GM23338 (cell line): ENCODE data around the gene ALDH1A1. TPM values are rescaled to one million over a fixed set of nuclear protein-coding genes. Genes with fewer than 3 reads are reported as not detected.

Source experiments
- ATAC-seq: fragments of 200-7000 bp; cut with Tn5 transposase; 3 replicates; pipeline ENCODE4 v1.9.1; 2020
- DNase-seq: peaks from one replicate; pipeline ENCODE4 v3.0.0-alpha.2; 2015; ENCODE audit warnings: low spot score
- H2AFZ ChIP-seq: fragments of 200-600 bp; sonication (generic); 2 replicates; pipeline ENCODE4 v1.8.0; 2016; ENCODE audit warnings: antibody characterized with exemption, mild to moderate bottlenecking, moderate library complexity
- H3F3A ChIP-seq: fragments of 200-600 bp; sonication (generic); replicated peaks from 2 replicates; pipeline ENCODE4 v1.8.0; 2017; ENCODE audit warnings: antibody characterized with exemption, mixed run types, low read depth
- H3K27ac ChIP-seq: fragments of 200-600 bp; sonication (generic); 2 replicates; pipeline ENCODE4 v1.6.1; 2016; ENCODE audit warnings: low read depth
- H3K27me3 ChIP-seq: fragments of 200-600 bp; sonication (generic); 2 replicates; pipeline ENCODE4 v1.8.0; 2016; ENCODE audit warnings: mild to moderate bottlenecking, mixed run types, moderate library complexity; ENCODE audit not compliant: insufficient read depth
- H3K36me3 ChIP-seq: fragments of 200-600 bp; sonication (generic); 2 replicates; pipeline ENCODE4 v1.8.0; 2016; ENCODE audit warnings: mild to moderate bottlenecking; ENCODE audit not compliant: insufficient read depth
- H3K4me1 ChIP-seq: fragments of 200-600 bp; sonication (generic); 2 replicates; pipeline ENCODE4 v1.8.0; 2016; ENCODE audit warnings: mild to moderate bottlenecking, moderate library complexity; ENCODE audit not compliant: insufficient read depth
- H3K4me2 ChIP-seq: fragments of 200-600 bp; sonication (generic); 2 replicates; pipeline ENCODE4 v1.7.1; 2017; ENCODE audit warnings: mixed run types
- H3K4me3 ChIP-seq: fragments of 200-600 bp; sonication (generic); 2 replicates; pipeline ENCODE4 v1.6.1; 2016; ENCODE audit warnings: mixed run types
- H3K79me2 ChIP-seq: fragments of 200-600 bp; sonication (generic); replicated peaks from 2 replicates; pipeline ENCODE4 v1.8.0; 2017; ENCODE audit warnings: mild to moderate bottlenecking; ENCODE audit not compliant: insufficient read depth
- H3K9me2 ChIP-seq: fragments of 200-600 bp; sonication (generic); 2 replicates; pipeline ENCODE4 v1.8.0; 2017; ENCODE audit not compliant: insufficient read depth
- H4K20me1 ChIP-seq: fragments of 200-600 bp; sonication (generic); replicated peaks from 2 replicates; pipeline ENCODE4 v1.8.0; 2017; ENCODE audit warnings: mild to moderate bottlenecking; ENCODE audit not compliant: insufficient read depth
- H3K27ac Mint-ChIP-seq: 2 replicates; pipeline ENCODE4 v1.8.0; 2020; ENCODE audit warnings: inconsistent platforms, mild to moderate bottlenecking, moderate library complexity, mixed read lengths
- H3K27me3 Mint-ChIP-seq: 3 replicates; pipeline ENCODE4 v1.8.0; 2022; ENCODE audit warnings: low read depth, mild to moderate bottlenecking, moderate library complexity, mixed read lengths, inconsistent platforms; ENCODE audit not compliant: insufficient read depth, poor library complexity
- H3K36me3 Mint-ChIP-seq: 3 replicates; pipeline ENCODE4 v1.8.0; 2021; ENCODE audit warnings: low read depth, mild to moderate bottlenecking, inconsistent platforms, moderate library complexity, mixed read lengths
- H3K4me1 Mint-ChIP-seq: 3 replicates; pipeline ENCODE4 v1.8.0; 2020; ENCODE audit warnings: mild to moderate bottlenecking, inconsistent platforms, mixed read lengths
- H3K4me3 Mint-ChIP-seq: 3 replicates; pipeline ENCODE4 v1.8.0; 2021; ENCODE audit warnings: moderate library complexity, mild to moderate bottlenecking, inconsistent platforms, mixed read lengths
- H3K9me3 Mint-ChIP-seq: 3 replicates; pipeline ENCODE4 v1.8.0; 2020; ENCODE audit warnings: moderate library complexity, mild to moderate bottlenecking, inconsistent platforms, mixed read lengths
- CREB1 ChIP-seq: fragments of 250-450 bp; sonication (Bioruptor Pico); IDR thresholded peaks from 2 replicates; pipeline ENCODE4 v1.5.0; 2020; ENCODE audit warnings: low read depth, mild to moderate bottlenecking, moderate library complexity
- CTCF ChIP-seq, 2 experiments: fragments of 200-600 bp in 1 of 2; sonication (generic) in 1 of 2; conservative IDR thresholded peaks; 2 replicates each; pipeline versions ENCODE4 v1.5.1 to v1.6.1; 2016 to 2017; ENCODE audit warnings: antibody characterized with exemption in 2 of 2, low read depth in 2 of 2, mild to moderate bottlenecking in 2 of 2, moderate library complexity in 1 of 2
- ETS1 ChIP-seq: IDR thresholded peaks from 2 replicates; pipeline ENCODE4 v1.6.1; 2016; ENCODE audit warnings: antibody characterized with exemption
- EZH2 ChIP-seq: fragments of 200-600 bp; sonication (generic); IDR thresholded peaks from one replicate; pipeline ENCODE4 v1.8.0; 2017; ENCODE audit warnings: antibody characterized with exemption, mild to moderate bottlenecking, low read depth; ENCODE audit not compliant: unreplicated experiment
- EZH2phosphoT487 ChIP-seq: fragments of 200-600 bp; sonication (generic); IDR thresholded peaks from one replicate; pipeline ENCODE4 v1.8.1; 2018; ENCODE audit warnings: antibody characterized with exemption; ENCODE audit not compliant: unreplicated experiment
- JUNB ChIP-seq: IDR thresholded peaks from one replicate; pipeline ENCODE4 v1.6.1; 2016; ENCODE audit warnings: antibody characterized with exemption; ENCODE audit not compliant: unreplicated experiment
- NANOG ChIP-seq: IDR thresholded peaks from 2 replicates; pipeline ENCODE4 v1.6.1; 2016; ENCODE audit warnings: antibody characterized with exemption, borderline replicate concordance
- POLR2AphosphoS5 ChIP-seq: IDR thresholded peaks from 2 replicates; pipeline ENCODE4 v1.6.1; 2016; ENCODE audit warnings: antibody characterized with exemption, low read depth
- STAT1 ChIP-seq: IDR thresholded peaks from one replicate; pipeline ENCODE4 v1.6.1; 2016; ENCODE audit warnings: antibody characterized with exemption; ENCODE audit not compliant: unreplicated experiment
- ZNF114 ChIP-seq: fragments of 250-450 bp; sonication (Bioruptor Pico); IDR thresholded peaks from 2 replicates; pipeline ENCODE4 v1.5.0; 2020; ENCODE audit warnings: mild to moderate bottlenecking, moderate library complexity
- ZNF331 ChIP-seq: fragments of 250-450 bp; sonication (Bioruptor Pico); IDR thresholded peaks from 2 replicates; pipeline ENCODE4 v1.5.0; 2020; ENCODE audit warnings: low read depth, mild to moderate bottlenecking, moderate library complexity
- ZNF462 ChIP-seq: fragments of 250-450 bp; sonication (Bioruptor Pico); IDR thresholded peaks from 2 replicates; pipeline ENCODE4 v1.5.0; 2020; ENCODE audit warnings: mild to moderate bottlenecking, moderate library complexity
- polyA plus RNA-seq: library from polyadenylated mRNA; unstranded; fragments of >200 nt; fragmentation: Nextera tagmentation; extraction: Ambion mirVana; gene quantifications from 2 replicates; pipeline ENCODE4 v1.2.1, GENCODE V29; 2016
- total RNA-seq: library from RNA; depleted of rRNA; stranded (reverse); fragments of >200 nt; shearing (Covaris generic); gene quantifications from 2 replicates; pipeline ENCODE4 v1.2.3, GENCODE V29; 2014
- TF ChIP-seq, protein P1 (sequence below): IDR thresholded peaks from one replicate; pipeline ENCODE4 v1.6.1; 2018; ENCODE audit warnings: antibody characterized with exemption; ENCODE audit not compliant: unreplicated experiment

The ALDH1A1 gene
- total and polyA plus RNA-seq, 2 experiments from 2014 or later = 2.1 to 3.4 TPM

- H3K27ac Mint-ChIP-seq = no peak overlapping the region
- no peaks in the 10 kb centered on the region for H3K4me1 ChIP-seq
- TF ChIP-seq CREB1 (CRISPR knock-in tag) (no peak), STAT1 (no peak), ZNF462 (no peak), POLR2AphosphoS5 (no peak), EZH2 (no peak), CTCF (conservative IDR thresholded peaks at IDR 0.05; ENCODE audit: low read depth in 2 of 2) (no peak), ZNF114 (CRISPR knock-in tag) (no peak), NANOG (no peak), EZH2phosphoT487 (no peak), JUNB (no peak), ETS1 (no peak), ZNF331 (CRISPR knock-in tag) (no peak)
- TF ChIP-seq, protein P1, sequence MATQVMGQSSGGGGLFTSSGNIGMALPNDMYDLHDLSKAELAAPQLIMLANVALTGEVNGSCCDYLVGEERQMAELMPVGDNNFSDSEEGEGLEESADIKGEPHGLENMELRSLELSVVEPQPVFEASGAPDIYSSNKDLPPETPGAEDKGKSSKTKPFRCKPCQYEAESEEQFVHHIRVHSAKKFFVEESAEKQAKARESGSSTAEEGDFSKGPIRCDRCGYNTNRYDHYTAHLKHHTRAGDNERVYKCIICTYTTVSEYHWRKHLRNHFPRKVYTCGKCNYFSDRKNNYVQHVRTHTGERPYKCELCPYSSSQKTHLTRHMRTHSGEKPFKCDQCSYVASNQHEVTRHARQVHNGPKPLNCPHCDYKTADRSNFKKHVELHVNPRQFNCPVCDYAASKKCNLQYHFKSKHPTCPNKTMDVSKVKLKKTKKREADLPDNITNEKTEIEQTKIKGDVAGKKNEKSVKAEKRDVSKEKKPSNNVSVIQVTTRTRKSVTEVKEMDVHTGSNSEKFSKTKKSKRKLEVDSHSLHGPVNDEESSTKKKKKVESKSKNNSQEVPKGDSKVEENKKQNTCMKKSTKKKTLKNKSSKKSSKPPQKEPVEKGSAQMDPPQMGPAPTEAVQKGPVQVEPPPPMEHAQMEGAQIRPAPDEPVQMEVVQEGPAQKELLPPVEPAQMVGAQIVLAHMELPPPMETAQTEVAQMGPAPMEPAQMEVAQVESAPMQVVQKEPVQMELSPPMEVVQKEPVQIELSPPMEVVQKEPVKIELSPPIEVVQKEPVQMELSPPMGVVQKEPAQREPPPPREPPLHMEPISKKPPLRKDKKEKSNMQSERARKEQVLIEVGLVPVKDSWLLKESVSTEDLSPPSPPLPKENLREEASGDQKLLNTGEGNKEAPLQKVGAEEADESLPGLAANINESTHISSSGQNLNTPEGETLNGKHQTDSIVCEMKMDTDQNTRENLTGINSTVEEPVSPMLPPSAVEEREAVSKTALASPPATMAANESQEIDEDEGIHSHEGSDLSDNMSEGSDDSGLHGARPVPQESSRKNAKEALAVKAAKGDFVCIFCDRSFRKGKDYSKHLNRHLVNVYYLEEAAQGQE = no peak
These were observed 33.8 kb upstream of the ALDH1A1 start for GRCh38 chr9:72986522-72987116.

More at GRCh38 chr9:72986522-72987116, 33.8 kb upstream of the ALDH1A1 start:
- Mint-ChIP-seq H3K27me3 (no peaks in the 10 kb centered on the region), H3K36me3 (no peaks in the 10 kb centered on the region), H3K9me3 (no peaks in the 10 kb centered on the region), H3K4me3 (no peak overlapping the region), H3K4me1 (no peaks in the 10 kb centered on the region)
- Histone ChIP-seq H4K20me1 (no peaks in the 10 kb centered on the region), H3K36me3 (no peaks in the 10 kb centered on the region), H3K4me3 (no peak overlapping the region), H3K9me2 (no peaks in the 10 kb centered on the region), H3K27ac (no peak overlapping the region), H3K79me2 (no peaks in the 10 kb centered on the region), H2AFZ (no peak overlapping the region), H3F3A (no peaks in the 10 kb centered on the region), H3K4me2 (no peak overlapping the region), H3K27me3 (no peaks in the 10 kb centered on the region)
- no peak for ATAC-seq
- no peak for DNase-seq
